ENCODE results near the gene TRPM2. TPM values are rescaled to one million over a fixed set of nuclear protein-coding genes. Genes with fewer than 3 reads are reported as not detected.
"Not testable (repeated sequence)": the region's sequence is repeated elsewhere in the genome, so short reads cannot be mapped to it uniquely, and the experiment has no call there.

TRPM2 gene
- total RNA-seq, 4 donors from 2014 or later = 0.40 to 6.9 (median 2.5) TPM

DNA sequence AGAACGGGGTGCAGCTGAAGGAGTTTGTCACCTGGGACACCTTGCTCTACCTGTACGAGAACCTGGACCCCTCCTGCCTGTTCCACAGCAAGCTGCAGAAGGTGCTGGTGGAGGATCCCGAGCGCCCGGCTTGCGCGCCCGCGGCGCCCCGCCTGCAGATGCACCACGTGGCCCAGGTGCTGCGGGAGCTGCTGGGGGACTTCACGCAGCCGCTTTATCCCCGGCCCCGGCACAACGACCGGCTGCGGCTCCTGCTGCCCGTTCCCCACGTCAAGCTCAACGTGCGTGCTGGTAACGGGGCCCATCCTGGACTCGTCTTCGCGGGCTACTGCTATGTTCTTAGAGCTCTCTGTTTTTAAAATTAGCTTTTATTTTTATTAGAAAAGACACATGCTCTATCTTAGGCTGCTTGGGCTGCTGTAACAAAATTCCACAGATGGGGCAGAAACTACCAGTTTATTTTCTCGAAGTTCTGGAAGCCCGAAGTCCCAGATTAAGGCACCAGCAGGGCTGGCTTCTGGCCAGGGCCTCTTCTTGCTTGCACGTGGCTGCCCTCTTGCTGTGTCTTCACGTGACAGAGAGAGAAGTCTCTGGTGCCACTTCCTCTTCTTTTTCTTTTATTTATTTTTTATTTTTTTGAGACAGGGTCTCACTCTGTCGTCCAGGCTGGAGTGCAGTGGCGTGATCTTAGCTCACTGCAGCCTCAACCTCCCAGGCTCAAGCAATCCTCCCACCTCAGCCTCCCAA, 38.1 kb downstream of the TRPM2 start:
- Histone ChIP-seq H3K27me3 (peaks cover 0 to 44% (median 0%) of the 10 kb centered on the region in 4 donors), H3K27ac (no peak overlapping the region), H3K36me3 (no peaks in the 10 kb centered on the region), H3K4me1 (no peaks in the 10 kb centered on the region), H3K4me3 (no peak overlapping the region), H3K9me3 (peaks cover 0 to 7% (median 6%) of the 10 kb centered on the region in 3 donors)
- 61 to 65% methylated on average over 25 to 34 of the region's 34 CpGs for WGBS, 2 donors
- intact Hi-C loops (cut with DNase I) = no loop called here
- no peak for DNase-seq
- no peak for TF ChIP-seq POLR2A (IDR thresholded peaks at IDR 0.05)
- TF ChIP-seq, protein P1, sequence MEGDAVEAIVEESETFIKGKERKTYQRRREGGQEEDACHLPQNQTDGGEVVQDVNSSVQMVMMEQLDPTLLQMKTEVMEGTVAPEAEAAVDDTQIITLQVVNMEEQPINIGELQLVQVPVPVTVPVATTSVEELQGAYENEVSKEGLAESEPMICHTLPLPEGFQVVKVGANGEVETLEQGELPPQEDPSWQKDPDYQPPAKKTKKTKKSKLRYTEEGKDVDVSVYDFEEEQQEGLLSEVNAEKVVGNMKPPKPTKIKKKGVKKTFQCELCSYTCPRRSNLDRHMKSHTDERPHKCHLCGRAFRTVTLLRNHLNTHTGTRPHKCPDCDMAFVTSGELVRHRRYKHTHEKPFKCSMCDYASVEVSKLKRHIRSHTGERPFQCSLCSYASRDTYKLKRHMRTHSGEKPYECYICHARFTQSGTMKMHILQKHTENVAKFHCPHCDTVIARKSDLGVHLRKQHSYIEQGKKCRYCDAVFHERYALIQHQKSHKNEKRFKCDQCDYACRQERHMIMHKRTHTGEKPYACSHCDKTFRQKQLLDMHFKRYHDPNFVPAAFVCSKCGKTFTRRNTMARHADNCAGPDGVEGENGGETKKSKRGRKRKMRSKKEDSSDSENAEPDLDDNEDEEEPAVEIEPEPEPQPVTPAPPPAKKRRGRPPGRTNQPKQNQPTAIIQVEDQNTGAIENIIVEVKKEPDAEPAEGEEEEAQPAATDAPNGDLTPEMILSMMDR (IDR thresholded peaks at IDR 0.05) = no peak

DNA sequence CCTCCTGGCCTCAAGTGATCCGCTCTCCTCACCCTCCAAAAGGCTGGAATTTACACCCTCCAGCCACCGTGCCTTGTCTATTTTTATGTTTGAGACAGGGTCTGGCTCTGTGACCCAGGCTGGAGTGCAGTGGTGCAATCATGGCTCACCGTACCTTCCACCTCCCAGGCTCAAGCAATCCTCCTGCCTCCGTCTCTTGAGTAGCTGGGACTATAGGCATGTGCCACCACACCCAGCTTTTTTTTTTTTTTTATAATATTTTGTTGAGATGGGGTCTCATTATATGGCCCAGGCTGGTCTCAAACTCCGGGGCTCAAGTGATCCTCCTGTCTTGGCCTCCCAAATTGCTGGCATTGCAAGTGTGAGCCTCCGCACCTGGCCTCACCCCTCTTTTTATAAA, 38.8 kb downstream of the TRPM2 start:
- 85 to 87% methylated on average over 5 to 6 of the region's 6 CpGs for WGBS, 2 donors
- H3K4me1 ChIP-seq = no peaks in the 10 kb centered on the region
- intact Hi-C loops (cut with DNase I) = no loop called here
- H3K4me3 ChIP-seq = no peak overlapping the region
- TF ChIP-seq POLR2A (IDR thresholded peaks at IDR 0.05) = no peak
- TF ChIP-seq, protein P1 (IDR thresholded peaks at IDR 0.05) = no peak
- no peaks in the 10 kb centered on the region for H3K36me3 ChIP-seq
- H3K27me3 ChIP-seq = peaks cover 0 to 44% (median 0%) of the 10 kb centered on the region in 4 donors
- H3K27ac ChIP-seq = no peak overlapping the region
- DNase-seq = no peak
- H3K9me3 ChIP-seq = no peaks in the 10 kb centered on the region

DNA sequence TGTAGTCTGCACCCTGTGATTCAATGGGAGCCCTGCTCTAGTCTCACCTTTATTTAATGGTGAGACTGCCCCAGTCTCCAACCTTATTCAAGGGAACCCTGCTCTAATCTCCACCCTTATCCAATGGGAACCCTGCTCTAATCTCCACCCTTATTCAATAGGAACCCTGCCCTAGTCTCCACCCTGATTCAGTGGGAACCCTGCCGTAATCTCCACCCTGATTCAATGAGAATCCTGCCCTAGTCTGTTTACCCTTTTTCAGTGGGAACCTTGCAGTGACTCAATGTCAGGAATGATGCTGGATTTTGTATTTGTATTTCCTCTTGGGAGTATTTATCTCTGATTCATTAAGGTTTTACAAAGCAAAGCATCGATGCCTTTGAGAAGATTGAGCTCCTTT, 39.5 kb downstream of the TRPM2 start:
- Histone ChIP-seq H3K4me1 (no peaks in the 10 kb centered on the region), H3K27ac (no peak overlapping the region), H3K36me3 (no peaks in the 10 kb centered on the region), H3K4me3 (no peak overlapping the region), H3K27me3 (peaks cover 0 to 44% (median 0%) of the 10 kb centered on the region in 4 donors), H3K9me3 (no peaks in the 10 kb centered on the region)
- no peak for DNase-seq
- TF ChIP-seq, protein P1 (IDR thresholded peaks at IDR 0.05) = no peak
- no peak for TF ChIP-seq POLR2A (IDR thresholded peaks at IDR 0.05)
- WGBS, 2 donors = 57 to 74% methylated on average over 2 of the region's 2 CpGs
- intact Hi-C loops (cut with DNase I) = no loop called here

DNA sequence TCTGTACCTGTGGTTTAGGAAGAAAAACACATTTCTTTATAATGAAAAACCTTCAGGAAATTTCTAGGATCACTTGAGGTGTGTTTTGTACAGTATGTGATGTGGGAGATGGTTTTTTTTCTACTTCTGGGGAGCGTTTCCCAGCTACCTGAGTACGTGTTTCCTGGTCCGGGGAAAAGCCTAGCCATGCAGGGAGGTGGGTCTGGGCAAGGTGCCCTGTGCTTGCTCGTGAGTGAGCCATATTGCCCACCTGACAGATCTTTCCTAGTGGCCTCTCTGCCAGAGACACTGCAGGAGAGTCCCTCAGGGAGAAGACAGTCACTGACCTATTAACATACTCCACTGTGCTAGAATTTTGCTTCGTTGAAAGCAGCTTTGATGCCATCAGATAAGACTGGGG, 41.3 kb downstream of the TRPM2 start:
- intact Hi-C loops (cut with DNase I) = no loop called here
- H3K4me3 ChIP-seq = no peak overlapping the region
- H3K36me3 ChIP-seq = no peaks in the 10 kb centered on the region
- no peak for TF ChIP-seq POLR2A (IDR thresholded peaks at IDR 0.05)
- TF ChIP-seq, protein P1 (IDR thresholded peaks at IDR 0.05) = no peak
- WGBS, 2 donors = 60 to 74% methylated on average over 4 to 5 of the region's 5 CpGs
- H3K27me3 ChIP-seq = peaks cover 0 to 46% (median 0%) of the 10 kb centered on the region in 4 donors
- no peaks in the 10 kb centered on the region for H3K4me1 ChIP-seq
- H3K27ac ChIP-seq = no peak overlapping the region
- DNase-seq = no peak
- no peaks in the 10 kb centered on the region for H3K9me3 ChIP-seq

DNA sequence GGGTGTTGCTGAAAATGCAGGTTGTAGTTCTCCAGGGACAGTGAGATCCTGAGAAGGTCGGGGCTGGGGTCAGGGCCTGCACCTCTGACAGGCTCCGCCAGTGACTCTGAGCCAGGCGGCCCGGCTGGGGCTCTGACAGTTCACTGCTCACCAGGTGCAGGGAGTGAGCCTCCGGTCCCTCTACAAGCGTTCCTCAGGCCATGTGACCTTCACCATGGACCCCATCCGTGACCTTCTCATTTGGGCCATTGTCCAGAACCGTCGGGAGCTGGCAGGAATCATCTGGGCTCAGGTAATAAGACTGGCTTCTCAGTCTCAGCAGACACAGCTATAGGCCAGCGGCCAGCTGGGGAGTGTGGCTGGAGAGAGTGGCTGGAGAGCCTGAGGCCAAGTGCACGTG, 41.8 kb downstream of the TRPM2 start:
- Histone ChIP-seq H3K9me3 (no peaks in the 10 kb centered on the region), H3K4me1 (no peaks in the 10 kb centered on the region), H3K27me3 (peaks cover 0 to 51% (median 0%) of the 10 kb centered on the region in 4 donors), H3K4me3 (no peak overlapping the region), H3K27ac (no peak overlapping the region), H3K36me3 (no peaks in the 10 kb centered on the region)
- intact Hi-C loops (cut with DNase I) = no loop called here
- DNase-seq = no peak
- 55 to 71% methylated on average over 2 to 11 of the region's 11 CpGs for WGBS, 2 donors
- TF ChIP-seq POLR2A (IDR thresholded peaks at IDR 0.05) = no peak
- TF ChIP-seq, protein P1 (IDR thresholded peaks at IDR 0.05) = no peak

DNA sequence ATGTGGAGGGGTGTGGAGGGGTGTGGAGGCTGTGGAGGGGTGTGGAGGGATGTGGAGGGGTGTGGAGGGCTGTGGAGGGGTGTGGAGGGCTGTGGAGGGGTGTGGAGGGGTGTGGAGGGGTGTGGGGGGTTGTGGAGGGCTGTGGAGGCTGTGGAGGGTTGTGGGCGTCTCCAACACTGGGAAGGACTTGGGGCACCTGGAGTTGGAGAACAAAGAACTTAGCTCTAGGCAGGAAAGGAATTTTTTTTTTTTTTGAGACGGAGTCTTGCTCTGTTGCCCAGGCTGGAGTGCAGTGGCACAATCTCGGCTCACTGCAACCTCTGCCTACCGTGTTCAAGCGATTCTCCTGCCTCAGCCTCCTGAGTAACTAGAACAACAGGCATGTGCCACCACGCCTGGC, 43.4 kb downstream of the TRPM2 start:
- H3K4me3 ChIP-seq; H3K4me1 ChIP-seq; H3K36me3 ChIP-seq; DNase-seq; H3K27ac ChIP-seq; intact Hi-C loops (cut with DNase I); H3K9me3 ChIP-seq: not testable (repeated sequence)
- peaks cover 0 to 41% (median 0%) of the 10 kb centered on the region in 4 donors for H3K27me3 ChIP-seq
- WGBS, 2 donors = 59 to 77% methylated on average over 4 to 6 of the region's 6 CpGs

All from esophagus squamous epithelium (tissue), 5 donors.